ENCODE results near the gene CYTH3. TPM values are rescaled to one million over a fixed set of nuclear protein-coding genes. Genes with fewer than 3 reads are reported as not detected.

Gene CYTH3
- total and polyA plus RNA-seq, 9 donors: 14.8 to 29.6 (median 18.9) TPM

- no peaks in the 10 kb centered on the region for H3K9me3 ChIP-seq
- intact Hi-C loops (cut with DNase I): no loop called here
- no peak for DNase-seq
- 83 to 87% (median 87%) methylated on average over 20 of the region's 20 CpGs for WGBS, 3 donors
- H3K4me3 ChIP-seq: no peak overlapping the region
- no peak for TF ChIP-seq CTCF (IDR thresholded peaks at IDR 0.05)
- no peak for TF ChIP-seq EP300 (IDR thresholded peaks at IDR 0.05)
- TF ChIP-seq POLR2A (IDR thresholded peaks at IDR 0.05): no peak
- no peaks in the 10 kb centered on the region for H3K36me3 ChIP-seq
- H3K27ac ChIP-seq: no peak overlapping the region
- no peaks in the 10 kb centered on the region for H3K4me1 ChIP-seq (ENCODE audit: insufficient read depth)
- no peaks in the 10 kb centered on the region for H3K27me3 ChIP-seq
Observed at GRCh38 chr7:6172224-6172909, 100.1 kb downstream of the CYTH3 start.

DNA sequence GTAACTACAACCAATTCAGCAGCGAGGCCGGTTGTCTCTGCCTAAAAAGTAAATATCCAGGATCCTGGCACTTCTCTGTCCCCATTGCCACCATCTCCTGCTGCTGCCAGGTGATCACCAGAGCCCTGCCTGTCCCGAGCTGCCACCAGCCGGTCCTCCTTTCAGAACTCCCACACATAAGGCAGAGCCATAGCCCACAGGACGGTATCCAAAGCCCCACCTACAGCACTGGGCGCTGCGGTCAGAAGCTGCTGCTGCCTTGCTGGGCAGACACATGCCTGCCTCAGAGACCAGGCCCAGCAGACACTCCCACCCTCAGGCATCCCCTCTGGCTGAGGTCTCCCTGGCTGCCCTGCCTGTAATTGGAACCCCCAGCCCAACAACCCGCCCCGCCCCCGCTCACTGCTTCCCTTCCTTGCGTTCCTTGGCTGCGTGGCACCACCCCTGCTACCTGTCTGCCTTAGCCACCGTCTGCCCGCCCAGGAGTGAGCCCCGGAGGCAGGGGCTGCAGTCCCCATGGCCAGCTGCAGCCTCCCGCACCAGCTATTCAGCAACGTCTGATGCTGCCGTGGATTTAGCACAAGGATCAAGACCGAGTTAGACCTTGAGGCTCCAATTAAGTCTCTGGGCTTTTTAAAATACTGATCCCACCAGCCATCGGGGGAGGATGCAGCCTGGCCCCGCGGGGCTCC, 100.7 kb downstream of the CYTH3 start:
- no peak for DNase-seq
- no peaks in the 10 kb centered on the region for H3K27me3 ChIP-seq
- no peaks in the 10 kb centered on the region for H3K9me3 ChIP-seq
- H3K36me3 ChIP-seq: no peaks in the 10 kb centered on the region
- no peaks in the 10 kb centered on the region for H3K4me1 ChIP-seq (ENCODE audit: insufficient read depth)
- WGBS, 3 donors: 81 to 88% (median 86%) methylated on average over 22 of the region's 22 CpGs
- TF ChIP-seq EP300 (IDR thresholded peaks at IDR 0.05) (no peak), POLR2A (IDR thresholded peaks at IDR 0.05) (no peak), CTCF (IDR thresholded peaks at IDR 0.05) (no peak)
- intact Hi-C loops (cut with DNase I): no loop called here
- H3K4me3 ChIP-seq: no peak overlapping the region
- no peak overlapping the region for H3K27ac ChIP-seq

DNA sequence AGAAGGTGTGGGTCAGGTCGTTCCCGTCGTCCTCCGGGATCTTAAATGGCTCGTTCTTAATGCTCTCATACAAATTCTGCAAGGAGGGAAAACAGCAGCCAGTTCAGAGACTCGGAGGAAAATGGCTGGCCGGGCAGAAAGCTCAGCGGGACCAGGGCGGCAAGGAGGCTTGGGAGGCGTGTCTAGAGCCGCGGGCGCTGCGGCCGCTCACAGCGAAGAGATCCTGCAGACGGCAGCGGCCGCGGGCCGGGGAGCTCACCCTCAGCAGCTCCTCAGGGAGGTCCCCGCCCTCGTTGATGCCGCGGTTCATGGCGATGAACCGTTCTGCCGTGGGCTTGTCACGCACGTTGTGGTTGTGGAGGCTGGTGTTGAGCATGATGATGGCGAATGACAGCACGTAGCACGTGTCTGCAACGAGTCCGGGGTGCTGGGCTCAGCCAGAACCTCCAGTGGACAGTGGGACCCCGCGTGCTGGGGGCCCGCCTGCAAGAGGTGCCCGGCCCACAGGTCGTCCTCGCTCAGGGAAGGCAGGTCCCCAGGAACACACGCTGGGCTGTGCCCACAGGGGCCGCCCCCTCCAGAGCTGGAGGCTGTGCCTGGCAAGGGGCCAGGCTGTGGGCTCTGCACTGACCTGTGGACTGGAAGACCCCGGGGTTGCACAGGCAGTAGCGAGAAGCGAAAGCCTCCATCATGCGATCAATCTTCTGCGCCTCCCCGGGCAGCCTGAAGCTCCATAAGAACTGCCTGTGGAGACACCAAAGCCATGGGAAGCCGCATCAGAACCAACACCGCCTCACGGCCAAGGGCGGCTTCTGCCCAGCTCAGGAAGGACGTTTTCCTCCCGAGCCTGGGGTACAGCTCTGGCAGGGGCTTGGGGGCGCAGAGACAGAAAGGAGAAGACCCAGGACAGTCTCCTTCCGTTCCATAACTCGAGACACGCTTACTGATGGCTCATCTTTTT, 101.6 kb downstream of the CYTH3 start:
- no peak overlapping the region for H3K27ac ChIP-seq
- no peak for TF ChIP-seq CTCF (IDR thresholded peaks at IDR 0.05)
- no peak for TF ChIP-seq POLR2A (IDR thresholded peaks at IDR 0.05)
- no peak for TF ChIP-seq EP300 (IDR thresholded peaks at IDR 0.05)
- no peaks in the 10 kb centered on the region for H3K4me1 ChIP-seq (ENCODE audit: insufficient read depth)
- no peak for DNase-seq
- no peaks in the 10 kb centered on the region for H3K9me3 ChIP-seq
- no peak overlapping the region for H3K4me3 ChIP-seq
- WGBS, 3 donors: 84 to 93% (median 85%) methylated on average over 58 to 59 of the region's 59 CpGs
- H3K27me3 ChIP-seq: no peaks in the 10 kb centered on the region
- intact Hi-C loops (cut with DNase I): no loop called here
- H3K36me3 ChIP-seq: no peaks in the 10 kb centered on the region

DNA sequence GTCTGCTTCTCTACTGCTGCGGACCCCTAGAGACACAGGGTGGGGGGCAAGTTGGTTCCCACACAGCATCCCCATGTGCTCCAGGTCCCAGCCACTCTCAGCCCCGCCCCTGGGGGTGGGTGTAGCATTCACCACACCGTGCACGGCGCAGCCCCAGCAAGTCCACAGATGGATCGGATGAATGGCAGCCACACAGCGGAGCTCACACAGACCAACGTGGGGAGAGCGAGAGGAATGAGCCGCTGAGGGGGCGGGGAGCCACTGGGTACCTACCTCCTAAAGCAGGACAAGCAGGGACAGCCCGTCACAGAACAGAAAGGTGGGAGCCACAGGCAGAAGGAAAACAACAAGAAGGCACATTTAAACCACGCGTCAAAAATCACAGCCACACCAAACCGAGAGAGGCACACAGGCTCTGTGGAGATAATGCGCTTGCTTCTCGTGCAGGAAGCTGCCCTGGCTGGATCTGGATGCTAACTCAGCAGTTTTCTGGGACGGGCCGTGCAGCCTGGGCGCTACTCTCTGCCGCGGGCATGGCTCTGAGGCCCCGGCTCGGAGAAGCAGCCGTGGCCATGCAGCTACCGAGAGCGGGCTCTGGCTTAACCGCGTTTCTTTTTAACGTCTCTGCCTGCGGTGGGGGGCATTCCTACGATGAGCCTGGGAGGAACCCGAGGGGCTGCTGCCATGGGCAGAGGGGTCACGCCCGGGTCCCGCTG, 102.5 kb downstream of the CYTH3 start:
- Histone ChIP-seq H3K4me1 (ENCODE audit: insufficient read depth) (no peaks in the 10 kb centered on the region), H3K27me3 (no peaks in the 10 kb centered on the region), H3K9me3 (no peaks in the 10 kb centered on the region), H3K4me3 (no peak overlapping the region), H3K27ac (no peak overlapping the region), H3K36me3 (no peaks in the 10 kb centered on the region)
- intact Hi-C loops (cut with DNase I): no loop called here
- DNase-seq: no peak
- 83 to 90% (median 89%) methylated on average over 36 of the region's 36 CpGs for WGBS, 3 donors
- no peak for TF ChIP-seq CTCF (IDR thresholded peaks at IDR 0.05)
- no peak for TF ChIP-seq EP300 (IDR thresholded peaks at IDR 0.05)
- no peak for TF ChIP-seq POLR2A (IDR thresholded peaks at IDR 0.05)

Measured in ovary (tissue), 9 donors.